SK-N-SH treated with all-trans-retinoic acid at 6 μM for 48 hours (cell line): Measurements from ENCODE around the gene YPEL1.

Experiments used
- ATAC-seq: fragments of 200-7000 bp; cut with Tn5 transposase; 3 replicates; pipeline ENCODE4 v1.9.1; 2020; ENCODE audit warnings: mild to moderate bottlenecking, moderate library complexity
- ARNTL ChIP-seq: fragments of 450-650 bp; formaldehyde crosslinking; IDR thresholded peaks from 2 replicates; pipeline ENCODE4 v1.5.0; 2020; ENCODE audit warnings: low read depth, mild to moderate bottlenecking, moderate library complexity, borderline replicate concordance
- BACH2 ChIP-seq: fragments of 250-450 bp; sonication (Bioruptor Pico); IDR thresholded peaks from 2 replicates; pipeline ENCODE4 v1.9.0; 2021; ENCODE audit warnings: mild to moderate bottlenecking, borderline replicate concordance
- ESRRG ChIP-seq: fragments of 250-450 bp; sonication (Bioruptor Pico); IDR thresholded peaks from 2 replicates; pipeline ENCODE4 v1.6.1; 2021; ENCODE audit warnings: mild to moderate bottlenecking
- ISL1 ChIP-seq: fragments of 250-450 bp; sonication (Bioruptor Pico); IDR thresholded peaks from 2 replicates; pipeline ENCODE4 v2.1.2; 2022; ENCODE audit warnings: mild to moderate bottlenecking, moderate library complexity
- PATZ1 ChIP-seq: fragments of 250-450 bp; sonication (Bioruptor Pico); IDR thresholded peaks from 2 replicates; pipeline ENCODE4 v1.8.0; 2020; ENCODE audit warnings: mild to moderate bottlenecking, moderate library complexity, borderline replicate concordance
- POU6F1 ChIP-seq: fragments of 250-450 bp; sonication (Bioruptor Pico); IDR thresholded peaks from 2 replicates; pipeline ENCODE4 v1.8.0; 2021; ENCODE audit warnings: low read depth, mild to moderate bottlenecking, moderate library complexity, borderline replicate concordance
- PPARA ChIP-seq: fragments of 250-450 bp; sonication (Bioruptor Pico); IDR thresholded peaks from 2 replicates; pipeline ENCODE4 v1.5.0; 2020; ENCODE audit warnings: mild to moderate bottlenecking, borderline replicate concordance
- SNAI2 ChIP-seq: fragments of 250-450 bp; sonication (Bioruptor Pico); IDR thresholded peaks from 2 replicates; pipeline ENCODE4 v1.5.0; 2020; ENCODE audit warnings: mild to moderate bottlenecking, moderate library complexity
- TCF4 ChIP-seq: fragments of 250-450 bp; sonication (Bioruptor Pico); IDR thresholded peaks from 2 replicates; pipeline ENCODE4 v1.8.0; 2021; ENCODE audit warnings: mild to moderate bottlenecking, moderate library complexity, borderline replicate concordance
- TOX ChIP-seq: fragments of 250-450 bp; sonication (Bioruptor Pico); IDR thresholded peaks from 2 replicates; pipeline ENCODE4 v1.8.0; 2021; ENCODE audit warnings: mild to moderate bottlenecking, moderate library complexity, borderline replicate concordance
- ZC3H10 ChIP-seq: fragments of 250-450 bp; sonication (Bioruptor Pico); IDR thresholded peaks from 2 replicates; pipeline ENCODE4 v1.5.1; 2021; ENCODE audit warnings: mild to moderate bottlenecking, moderate library complexity
- ZFP3 ChIP-seq: fragments of 250-450 bp; sonication (Bioruptor Pico); IDR thresholded peaks from 2 replicates; pipeline ENCODE4 v1.5.0; 2020; ENCODE audit warnings: mild to moderate bottlenecking, moderate library complexity
- ZFP30 ChIP-seq: fragments of 450-650 bp; formaldehyde crosslinking; IDR thresholded peaks from 2 replicates; pipeline ENCODE4 v1.5.0; 2022; ENCODE audit warnings: mild to moderate bottlenecking, moderate library complexity
- ZNF565 ChIP-seq: fragments of 450-650 bp; formaldehyde crosslinking; conservative IDR thresholded peaks from 2 replicates; pipeline ENCODE4 v1.5.0; 2020; ENCODE audit warnings: low read depth, mild to moderate bottlenecking, moderate library complexity
- ZNF8 ChIP-seq: fragments of 450-650 bp; formaldehyde crosslinking; IDR thresholded peaks from 2 replicates; pipeline ENCODE4 v1.5.0; 2020; ENCODE audit warnings: mild to moderate bottlenecking, moderate library complexity
- TF ChIP-seq, protein P1 (sequence below): fragments of 250-450 bp; sonication (Bioruptor Pico); IDR thresholded peaks from 2 replicates; pipeline ENCODE4 v1.5.1; 2020; ENCODE audit warnings: low read depth, mild to moderate bottlenecking, moderate library complexity
- TF ChIP-seq, protein P2 (sequence below): fragments of 250-450 bp; sonication (Bioruptor Pico); IDR thresholded peaks from 2 replicates; pipeline ENCODE4 v1.5.1; 2021; ENCODE audit warnings: mild to moderate bottlenecking, moderate library complexity
- TF ChIP-seq, protein P3 (sequence below): fragments of 250-450 bp; sonication (Bioruptor Pico); IDR thresholded peaks from 2 replicates; pipeline ENCODE4 v1.5.0; 2020; ENCODE audit warnings: mild to moderate bottlenecking, moderate library complexity

The YPEL1 gene

DNA sequence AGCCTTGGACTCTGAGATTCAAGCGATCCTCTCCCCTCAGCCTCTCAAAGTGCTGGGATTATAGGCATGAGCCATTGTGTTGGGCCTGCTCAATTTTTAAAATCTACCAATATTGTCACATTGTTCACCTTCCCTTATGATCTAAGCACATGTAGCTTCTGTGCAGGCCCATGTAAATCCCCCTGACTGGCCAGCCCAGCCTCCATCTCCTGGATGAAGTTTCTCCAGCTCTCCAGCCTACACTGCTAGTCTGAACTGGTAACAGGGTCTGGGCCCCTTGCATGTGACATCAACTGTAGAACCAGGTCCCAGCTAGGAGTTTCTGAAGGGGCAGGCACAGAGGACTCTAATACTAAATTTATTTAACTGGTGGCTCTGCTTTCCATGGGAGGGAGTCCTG is 32.8 kb upstream of the YPEL1 start:
- TF ChIP-seq ISL1 (CRISPR knock-in tag) (no peak), POU6F1 (CRISPR knock-in tag) (no peak), ZNF565 (no peak), BACH2 (no peak), TOX (no peak), ZFP3 (CRISPR knock-in tag) (no peak)
- TF ChIP-seq, protein P1, sequence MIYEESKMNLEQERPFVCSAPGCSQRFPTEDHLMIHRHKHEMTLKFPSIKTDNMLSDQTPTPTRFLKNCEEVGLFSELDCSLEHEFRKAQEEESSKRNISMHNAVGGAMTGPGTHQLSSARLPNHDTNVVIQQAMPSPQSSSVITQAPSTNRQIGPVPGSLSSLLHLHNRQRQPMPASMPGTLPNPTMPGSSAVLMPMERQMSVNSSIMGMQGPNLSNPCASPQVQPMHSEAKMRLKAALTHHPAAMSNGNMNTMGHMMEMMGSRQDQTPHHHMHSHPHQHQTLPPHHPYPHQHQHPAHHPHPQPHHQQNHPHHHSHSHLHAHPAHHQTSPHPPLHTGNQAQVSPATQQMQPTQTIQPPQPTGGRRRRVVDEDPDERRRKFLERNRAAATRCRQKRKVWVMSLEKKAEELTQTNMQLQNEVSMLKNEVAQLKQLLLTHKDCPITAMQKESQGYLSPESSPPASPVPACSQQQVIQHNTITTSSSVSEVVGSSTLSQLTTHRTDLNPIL (CRISPR knock-in tag), result no peak
- ATAC-seq, result no peak

- ATAC-seq, result no peak
- TF ChIP-seq TCF4 (CRISPR knock-in tag) (no peak), ZFP3 (CRISPR knock-in tag) (no peak), TOX (no peak), ESRRG (CRISPR knock-in tag) (no peak), ZC3H10 (no peak), ZNF8 (no peak), ARNTL (CRISPR knock-in tag) (no peak), POU6F1 (CRISPR knock-in tag) (no peak), ISL1 (CRISPR knock-in tag) (no peak), PPARA (CRISPR knock-in tag) (no peak)
- TF ChIP-seq, protein P2, sequence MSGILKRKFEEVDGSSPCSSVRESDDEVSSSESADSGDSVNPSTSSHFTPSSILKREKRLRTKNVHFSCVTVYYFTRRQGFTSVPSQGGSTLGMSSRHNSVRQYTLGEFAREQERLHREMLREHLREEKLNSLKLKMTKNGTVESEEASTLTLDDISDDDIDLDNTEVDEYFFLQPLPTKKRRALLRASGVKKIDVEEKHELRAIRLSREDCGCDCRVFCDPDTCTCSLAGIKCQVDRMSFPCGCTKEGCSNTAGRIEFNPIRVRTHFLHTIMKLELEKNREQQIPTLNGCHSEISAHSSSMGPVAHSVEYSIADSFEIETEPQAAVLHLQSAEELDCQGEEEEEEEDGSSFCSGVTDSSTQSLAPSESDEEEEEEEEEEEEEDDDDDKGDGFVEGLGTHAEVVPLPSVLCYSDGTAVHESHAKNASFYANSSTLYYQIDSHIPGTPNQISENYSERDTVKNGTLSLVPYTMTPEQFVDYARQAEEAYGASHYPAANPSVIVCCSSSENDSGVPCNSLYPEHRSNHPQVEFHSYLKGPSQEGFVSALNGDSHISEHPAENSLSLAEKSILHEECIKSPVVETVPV (CRISPR knock-in tag), result no peak
Observed at GRCh38 chr22:21766691-21767462, 31.3 kb upstream of the YPEL1 start.

- ATAC-seq, result no peak
- TF ChIP-seq ARNTL (CRISPR knock-in tag), result no peak
- TF ChIP-seq PATZ1 (CRISPR knock-in tag), result no peak
- no peak for TF ChIP-seq ZFP3 (CRISPR knock-in tag)
- TF ChIP-seq, protein P3, sequence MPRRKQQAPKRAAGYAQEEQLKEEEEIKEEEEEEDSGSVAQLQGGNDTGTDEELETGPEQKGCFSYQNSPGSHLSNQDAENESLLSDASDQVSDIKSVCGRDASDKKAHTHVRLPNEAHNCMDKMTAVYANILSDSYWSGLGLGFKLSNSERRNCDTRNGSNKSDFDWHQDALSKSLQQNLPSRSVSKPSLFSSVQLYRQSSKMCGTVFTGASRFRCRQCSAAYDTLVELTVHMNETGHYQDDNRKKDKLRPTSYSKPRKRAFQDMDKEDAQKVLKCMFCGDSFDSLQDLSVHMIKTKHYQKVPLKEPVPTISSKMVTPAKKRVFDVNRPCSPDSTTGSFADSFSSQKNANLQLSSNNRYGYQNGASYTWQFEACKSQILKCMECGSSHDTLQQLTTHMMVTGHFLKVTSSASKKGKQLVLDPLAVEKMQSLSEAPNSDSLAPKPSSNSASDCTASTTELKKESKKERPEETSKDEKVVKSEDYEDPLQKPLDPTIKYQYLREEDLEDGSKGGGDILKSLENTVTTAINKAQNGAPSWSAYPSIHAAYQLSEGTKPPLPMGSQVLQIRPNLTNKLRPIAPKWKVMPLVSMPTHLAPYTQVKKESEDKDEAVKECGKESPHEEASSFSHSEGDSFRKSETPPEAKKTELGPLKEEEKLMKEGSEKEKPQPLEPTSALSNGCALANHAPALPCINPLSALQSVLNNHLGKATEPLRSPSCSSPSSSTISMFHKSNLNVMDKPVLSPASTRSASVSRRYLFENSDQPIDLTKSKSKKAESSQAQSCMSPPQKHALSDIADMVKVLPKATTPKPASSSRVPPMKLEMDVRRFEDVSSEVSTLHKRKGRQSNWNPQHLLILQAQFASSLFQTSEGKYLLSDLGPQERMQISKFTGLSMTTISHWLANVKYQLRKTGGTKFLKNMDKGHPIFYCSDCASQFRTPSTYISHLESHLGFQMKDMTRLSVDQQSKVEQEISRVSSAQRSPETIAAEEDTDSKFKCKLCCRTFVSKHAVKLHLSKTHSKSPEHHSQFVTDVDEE, result no peak
- TF ChIP-seq ZFP30 (CRISPR knock-in tag), result no peak
- no peak for TF ChIP-seq POU6F1 (CRISPR knock-in tag)
- no peak for TF ChIP-seq ESRRG (CRISPR knock-in tag)
- no peak for TF ChIP-seq TOX
- no peak for TF ChIP-seq PPARA (CRISPR knock-in tag)
- TF ChIP-seq SNAI2 (CRISPR knock-in tag), result no peak
Observed at GRCh38 chr22:21765909-21766529, 30.4 kb upstream of the YPEL1 start.
